Colonic mucosa (tissue), 4 donors: ENCODE measurements around the gene HMMR. TPM values are rescaled to one million over a fixed set of nuclear protein-coding genes. Genes with fewer than 3 reads are reported as not detected.

Experiments used
- DNase-seq: peaks from one replicate; pipeline ENCODE4 v3.0.0-alpha.2; 2020
- H3K27ac ChIP-seq: fragments of 200-600 bp; one replicate; pipeline ENCODE4 v1.8.0; 2021
- H3K27me3 ChIP-seq: fragments of 200-600 bp; one replicate; pipeline ENCODE4 v1.8.0; 2021
- H3K36me3 ChIP-seq: fragments of 200-600 bp; one replicate; pipeline ENCODE4 v1.8.0; 2021
- H3K4me1 ChIP-seq: fragments of 200-600 bp; one replicate; pipeline ENCODE4 v1.8.0; 2021; ENCODE audit warnings: mild to moderate bottlenecking
- H3K4me3 ChIP-seq: fragments of 200-600 bp; one replicate; pipeline ENCODE4 v1.8.0; 2021
- H3K9ac ChIP-seq, 2 donors: one replicate each; pipeline ENCODE4 v1.7.0; 2013; ENCODE audit warnings: control low read depth in 2 of 2, low read depth in 2 of 2, low read length in 2 of 2
- H3K9me3 ChIP-seq: fragments of 200-600 bp; one replicate; pipeline ENCODE4 v1.8.0; 2021
- CTCF ChIP-seq: fragments of 200-600 bp; IDR thresholded peaks from one replicate; pipeline ENCODE4 v1.8.0; 2022; ENCODE audit warnings: antibody characterized with exemption, mild to moderate bottlenecking
- intact Hi-C: fragments of 100-400 bp; cut with DNase I; formaldehyde crosslinking; loops from one replicate; pipeline ENCODE4 v1.14.1; 2022
- total RNA-seq, 2 donors: library from RNA; stranded (reverse); fragmentation: NEBNext Ultra II Directional in 1 of 2; extraction: Animal tissue kit (Norgen Biotek cat#: 25700) in 1 of 2; gene quantifications; one replicate each; pipeline ENCODE4 v1.2.1, GENCODE V29; 2021
- donor health status: healthy.
- donor health status: DM: no; HTN: no; CAD: no.
- donor health status: DM: no; HTN: no; CAD: no.

HMMR gene
- total RNA-seq, 2 donors from 2014 or later: 10.6 to 44.5 TPM

- H3K36me3 ChIP-seq: no peaks in the 10 kb centered on the region
- no peaks in the 10 kb centered on the region for H3K9me3 ChIP-seq
- no peaks in the 10 kb centered on the region for H3K27me3 ChIP-seq
- DNase-seq: peak; percentile 71
- intact Hi-C loops: no loop called here
- peak overlapping the region; percentile 66 to 89 for H3K9ac ChIP-seq
- peak overlapping the region; percentile 100 for H3K27ac ChIP-seq
- TF ChIP-seq CTCF: no peak
- H3K4me1 ChIP-seq: peaks cover under 1% of the 10 kb centered on the region
- H3K4me3 ChIP-seq: peak overlapping the region; percentile 78
Measured at GRCh38 chr5:163504079-163504931, 43.9 kb downstream of the HMMR start.

- H3K9me3 ChIP-seq: no peaks in the 10 kb centered on the region
- intact Hi-C loops: loop anchor here (5.0 kb wide), 1 partner anchor 43 kb away; the partner anchor contains the start of genes HMMR and NUDCD2
- H3K4me1 ChIP-seq: peaks cover 3% of the 10 kb centered on the region
- DNase-seq: no peak
- TF ChIP-seq CTCF: no peak
- peak overlapping the region; percentile 66 to 89 for H3K9ac ChIP-seq
- H3K36me3 ChIP-seq: no peaks in the 10 kb centered on the region
- peak overlapping the region; percentile 78 for H3K4me3 ChIP-seq
- H3K27ac ChIP-seq: peak overlapping the region; percentile 100
- no peaks in the 10 kb centered on the region for H3K27me3 ChIP-seq
Measured at GRCh38 chr5:163505049-163505367, 44.6 kb downstream of the HMMR start.

GRCh38 chr5:163505368-163506094 is 45.1 kb downstream of the HMMR start, which contains the start of gene MAT2B:
Gene MAT2B (plus strand): TSS chr5:163505619. CDS start chr5:163505687, 68 bp downstream.
- Histone ChIP-seq H3K27ac (peak within 1 kb of the TSS; percentile 100), H3K9ac (peak within 1 kb of the TSS; percentile 89 to 91), H3K36me3 (no peaks in the 10 kb centered on the region), H3K4me3 (peak within 1 kb of the TSS; percentile 78), H3K4me1 (peaks cover 3% of the 10 kb centered on the region), H3K27me3 (no peaks in the 10 kb centered on the region), H3K9me3 (no peaks in the 10 kb centered on the region)
- DNase-seq: peak; percentile 96
- intact Hi-C loops: loop anchor here (5.0 kb wide), 1 partner anchor 43 kb away; the partner anchor contains the start of genes HMMR and NUDCD2
- TF ChIP-seq CTCF: peak; percentile 36

- no peak for TF ChIP-seq CTCF
- Histone ChIP-seq H3K9me3 (no peaks in the 10 kb centered on the region), H3K4me1 (peaks cover 3% of the 10 kb centered on the region), H3K9ac (peak overlapping the region; percentile 89 to 91), H3K27me3 (no peaks in the 10 kb centered on the region), H3K36me3 (no peaks in the 10 kb centered on the region), H3K4me3 (peak overlapping the region; percentile 78), H3K27ac (peak overlapping the region; percentile 100)
- intact Hi-C loops: loop anchor here (5.0 kb wide), 1 partner anchor 44 kb away; the partner anchor contains the start of genes HMMR and NUDCD2
- no peak for DNase-seq
Measured at GRCh38 chr5:163506095-163506457, 45.6 kb downstream of the HMMR start.

- Histone ChIP-seq H3K27ac (peak overlapping the region; percentile 100), H3K4me1 (peaks cover 3% of the 10 kb centered on the region), H3K36me3 (no peaks in the 10 kb centered on the region), H3K27me3 (no peaks in the 10 kb centered on the region), H3K4me3 (peak overlapping the region; percentile 78), H3K9me3 (no peaks in the 10 kb centered on the region), H3K9ac (peak overlapping the region in 1 of 2 donors; percentile 89)
- intact Hi-C loops: loop anchor here (5.0 kb wide), 1 partner anchor 44 kb away; the partner anchor contains the start of genes HMMR and NUDCD2
- DNase-seq: no peak
- TF ChIP-seq CTCF: no peak
Measured at GRCh38 chr5:163506726-163507125, 46.3 kb downstream of the HMMR start.
